H1 (cell line): Measurements from ENCODE around the gene NPTXR. TPM values are rescaled to one million over a fixed set of nuclear protein-coding genes. Genes with fewer than 3 reads are reported as not detected.

Experiments used
- CTCF ChIA-PET: fragments of 300-600 bp; sonication (Branson Sonifier 250); formaldehyde crosslinking; loops from one replicate; lab custom pipeline; 2021; ENCODE audit not compliant: partially characterized antibody; lab: Charles Lee
- POLR2A ChIA-PET: fragments of 300-600 bp; sonication (Branson Sonifier 250); formaldehyde crosslinking; loops from one replicate; lab custom pipeline; 2021; ENCODE audit warnings: inconsistent platforms; ENCODE audit not compliant: partially characterized antibody; lab: Charles Lee
- DNase-seq, 2 experiments: peaks; one replicate each; pipeline versions ENCODE4 v3.0.0 to v3.0.0-alpha.2; 2010 to 2022; ENCODE audit warnings: low spot score in 2 of 2, low read depth in 1 of 2, mixed read lengths in 1 of 2
- FAIRE-seq: peaks from 2 replicates; lab custom pipeline; 2011; peaks lifted over from hg19 to GRCh38; lab: Jason Lieb, UNC
- H2AFZ ChIP-seq: 2 replicates; pipeline ENCODE4 v1.8.1; 2012; ENCODE audit warnings: low read length, inconsistent platforms
- H2AK5ac ChIP-seq: 2 replicates; pipeline ENCODE4 v1.6.1; 2013; ENCODE audit warnings: low read depth, low read length
- H2BK120ac ChIP-seq: replicated peaks from 2 replicates; pipeline ENCODE3; 2013; ENCODE audit warnings: low read depth, low read length, inconsistent platforms
- H2BK12ac ChIP-seq: 2 replicates; pipeline ENCODE4 v1.6.1; 2013; ENCODE audit warnings: low read depth, low read length
- H2BK15ac ChIP-seq: 2 replicates; pipeline ENCODE4 v1.6.1; 2013; ENCODE audit warnings: low read length
- H2BK20ac ChIP-seq: 2 replicates; pipeline ENCODE4 v1.6.1; 2013; ENCODE audit warnings: low read length
- H2BK5ac ChIP-seq: 2 replicates; pipeline ENCODE4 v1.6.1; 2013; ENCODE audit warnings: low read depth, low read length
- H3K14ac ChIP-seq: 2 replicates; pipeline ENCODE4 v1.6.1; 2013; ENCODE audit warnings: inconsistent platforms; ENCODE audit not compliant: insufficient read length
- H3K18ac ChIP-seq: 2 replicates; pipeline ENCODE4 v1.6.1; 2013; ENCODE audit warnings: low read length; ENCODE audit errors: extremely low read depth
- H3K23ac ChIP-seq: 2 replicates; pipeline ENCODE4 v1.6.1; 2013; ENCODE audit warnings: inconsistent platforms; ENCODE audit not compliant: insufficient read length
- H3K23me2 ChIP-seq: 2 replicates; pipeline ENCODE4 v1.6.1; 2013; ENCODE audit warnings: low read depth, low read length
- H3K27ac ChIP-seq: 2 replicates; pipeline ENCODE4 v1.6.1; 2011; ENCODE audit warnings: low read depth, low read length, inconsistent platforms
- H3K27me3 ChIP-seq, 4 experiments: replicated peaks in 1 of 4; 1 replicate in 1 of 4; 2 replicates in 3 of 4; pipeline versions ENCODE4 v1.6.1 to v1.8.1; 2011 to 2013; ENCODE audit warnings: low read length in 3 of 4, mild to moderate bottlenecking in 3 of 4, inconsistent platforms in 2 of 4, mixed read lengths in 2 of 4, moderate library complexity in 1 of 4; ENCODE audit not compliant: control insufficient read depth in 3 of 4, insufficient read depth in 3 of 4; ENCODE audit errors: extremely low read depth in 1 of 4
- H3K36me3 ChIP-seq, 4 experiments: 2 replicates each; pipeline versions ENCODE4 v1.6.1 to v1.8.1; 2011 to 2013; ENCODE audit warnings: mild to moderate bottlenecking in 4 of 4, low read length in 3 of 4, moderate library complexity in 2 of 4, control low read depth in 1 of 4, inconsistent platforms in 1 of 4; ENCODE audit not compliant: insufficient read depth in 4 of 4, control insufficient read depth in 2 of 4
- H3K4ac ChIP-seq: replicated peaks from 2 replicates; pipeline ENCODE3; 2013; ENCODE audit warnings: low read length, low read depth, mixed read lengths, inconsistent platforms; ENCODE audit not compliant: insufficient read length
- H3K4me1 ChIP-seq, 4 experiments: replicated peaks in 1 of 4; 1 replicate in 1 of 4; 2 replicates in 3 of 4; pipeline versions ENCODE4 v1.6.1 to v1.8.1; 2011 to 2013; ENCODE audit warnings: low read length in 3 of 4, inconsistent platforms in 2 of 4, mixed read lengths in 1 of 4; ENCODE audit not compliant: insufficient read depth in 4 of 4, control insufficient read depth in 3 of 4
- H3K4me2 ChIP-seq, 2 experiments: 2 replicates each; pipeline versions ENCODE4 v1.6.1 to v1.8.1; 2011 to 2013; ENCODE audit warnings: low read depth in 2 of 2, low read length in 2 of 2, control low read depth in 1 of 2, inconsistent platforms in 1 of 2, mild to moderate bottlenecking in 1 of 2; ENCODE audit not compliant: insufficient read depth in 1 of 2
- H3K4me3 ChIP-seq, 4 experiments: fragments of 200-600, 300-600 bp in 1 of 4; sonication (generic), shearing (Covaris generic), sonication (Bioruptor Twin) in 1 of 4; 2 replicates each; pipeline versions ENCODE4 v1.5.1 to v1.8.1; 2011 to 2016; ENCODE audit warnings: low read length in 4 of 4, low read depth in 3 of 4, control low read depth in 2 of 4, inconsistent platforms in 2 of 4, mild to moderate bottlenecking in 2 of 4, mixed read lengths in 1 of 4, moderate library complexity in 1 of 4; ENCODE audit not compliant: insufficient read depth in 2 of 4; ENCODE audit errors: extremely low read depth in 1 of 4
- H3K56ac ChIP-seq: replicated peaks from 2 replicates; pipeline ENCODE3; 2013; ENCODE audit warnings: low read depth, mild to moderate bottlenecking, mixed read lengths, low read length, inconsistent platforms; ENCODE audit not compliant: insufficient read length
- H3K79me1 ChIP-seq: 2 replicates; pipeline ENCODE4 v1.6.1; 2013; ENCODE audit warnings: low read depth, low read length, control low read depth
- H3K79me2 ChIP-seq, 2 experiments: 2 replicates each; pipeline versions ENCODE4 v1.6.1 to v1.8.1; 2012 to 2013; ENCODE audit warnings: low read length in 2 of 2, mild to moderate bottlenecking in 2 of 2, inconsistent platforms in 1 of 2; ENCODE audit not compliant: insufficient read depth in 2 of 2, control insufficient read depth in 1 of 2
- H3K9ac ChIP-seq, 4 experiments: replicated peaks in 1 of 4; 1 replicate in 1 of 4; 2 replicates in 3 of 4; pipeline versions ENCODE4 v1.6.1 to v1.8.1; 2011 to 2013; ENCODE audit warnings: low read depth in 3 of 4, low read length in 3 of 4, control low read depth in 2 of 4, mild to moderate bottlenecking in 2 of 4, moderate library complexity in 2 of 4, inconsistent platforms in 1 of 4; ENCODE audit errors: extremely low read depth in 1 of 4
- H3K9me3 ChIP-seq, 2 experiments: 2 replicates each; pipeline versions ENCODE4 v1.6.1 to v1.8.1; 2012 to 2013; ENCODE audit warnings: mild to moderate bottlenecking in 2 of 2, moderate library complexity in 2 of 2, control low read depth in 1 of 2, inconsistent platforms in 1 of 2, low read depth in 1 of 2, low read length in 1 of 2, mixed read lengths in 1 of 2; ENCODE audit not compliant: insufficient read depth in 2 of 2
- H4K20me1 ChIP-seq, 2 experiments: replicated peaks in 1 of 2; 2 replicates each; pipeline versions ENCODE3 to v1.8.1; 2011 to 2013; ENCODE audit warnings: inconsistent platforms in 2 of 2, low read length in 2 of 2, mild to moderate bottlenecking in 1 of 2; ENCODE audit not compliant: insufficient read depth in 2 of 2, control insufficient read depth in 1 of 2
- H4K5ac ChIP-seq: 2 replicates; pipeline ENCODE4 v1.6.1; 2013; ENCODE audit warnings: low read length, low read depth, mixed read lengths, inconsistent platforms; ENCODE audit not compliant: insufficient read length
- H4K8ac ChIP-seq: 2 replicates; pipeline ENCODE4 v1.8.0; 2013; ENCODE audit warnings: mild to moderate bottlenecking, moderate library complexity, low read length, inconsistent platforms; ENCODE audit not compliant: insufficient read depth; ENCODE audit errors: extremely low read depth
- H4K91ac ChIP-seq: replicated peaks from 2 replicates; pipeline ENCODE3; 2013; ENCODE audit warnings: low read length, mixed read lengths, inconsistent platforms; ENCODE audit not compliant: insufficient read length
- CEBPB ChIP-seq: IDR thresholded peaks from 2 replicates; pipeline ENCODE4 v1.6.1; 2012; ENCODE audit warnings: low read depth, low read length
- HDAC2 ChIP-seq, 2 experiments: fragments of 300-600 bp in 1 of 2; sonication (generic) in 1 of 2; IDR thresholded peaks; 2 replicates each; pipeline ENCODE4 v1.6.1; 2011 to 2012; ENCODE audit warnings: low read depth in 2 of 2, low read length in 2 of 2, mild to moderate bottlenecking in 2 of 2, moderate library complexity in 2 of 2, borderline replicate concordance in 1 of 2, inconsistent platforms in 1 of 2
- HDAC6 ChIP-seq: IDR thresholded peaks from one replicate; pipeline ENCODE4 v1.7.1; 2012; ENCODE audit warnings: low read depth, mild to moderate bottlenecking, inconsistent platforms, low read length, moderate library complexity
- JUN ChIP-seq: IDR thresholded peaks from 2 replicates; pipeline ENCODE4 v1.6.1; 2011; ENCODE audit warnings: low read depth, mild to moderate bottlenecking, improper control_type of control experiment, low read length
- JUND ChIP-seq: IDR thresholded peaks from 2 replicates; pipeline ENCODE4 v1.6.1; 2011; ENCODE audit warnings: mild to moderate bottlenecking, improper control_type of control experiment, low read length
- KDM1A ChIP-seq: fragments of 200-600, 300-600 bp; sonication (generic); IDR thresholded peaks from 2 replicates; pipeline ENCODE4 v1.7.1; 2016; ENCODE audit warnings: mild to moderate bottlenecking, low read length, borderline replicate concordance
- MAFK ChIP-seq: IDR thresholded peaks from 2 replicates; pipeline ENCODE4 v1.6.1; 2012; ENCODE audit warnings: low read depth, mild to moderate bottlenecking, improper control_type of control experiment, low read length
- PHF8 ChIP-seq: fragments of 200-600 bp; sonication (generic); conservative IDR thresholded peaks from 2 replicates; pipeline ENCODE4 v1.7.1; 2012; ENCODE audit warnings: low read depth, mild to moderate bottlenecking, inconsistent platforms, low read length, moderate library complexity
- RAD21 ChIP-seq, 2 experiments: IDR thresholded peaks in 1 of 2; conservative IDR thresholded peaks in 1 of 2; 2 replicates each; pipeline ENCODE4 v1.6.1; 2011; ENCODE audit warnings: low read depth in 2 of 2, low read length in 2 of 2, improper control_type of control experiment in 1 of 2, inconsistent platforms in 1 of 2, mild to moderate bottlenecking in 1 of 2, moderate library complexity in 1 of 2
- RNF2 ChIP-seq: fragments of 200-900, 300-1000 bp; sonication (generic); IDR thresholded peaks from 2 replicates; pipeline ENCODE4 v1.7.1; 2016; ENCODE audit warnings: borderline replicate concordance, low read depth, mild to moderate bottlenecking, antibody characterized with exemption, low read length; ENCODE audit not compliant: poor library complexity, severe bottlenecking; ENCODE audit errors: missing control alignments
- WGBS, 2 experiments: shearing (Covaris generic) in 1 of 2; methylation state at CpG; one replicate each; pipeline versions ENCODE4 v1.1.6 to v1.1.7; 2013 to 2015; ENCODE audit warnings: low lambda C conversion rate in 2 of 2, mixed read lengths in 2 of 2, inconsistent platforms in 1 of 2, low coverage in 1 of 2, missing lambda C conversion rate in 1 of 2; ENCODE audit not compliant: insufficient replicate concordance in 2 of 2, insufficient coverage in 1 of 2, insufficient read length in 1 of 2; ENCODE audit errors: extremely low coverage in 1 of 2, missing lambda C conversion rate in 1 of 2; 5-methylcytosine and 5-hydroxymethylcytosine counted together
- polyA plus RNA-seq, 7 experiments: library from polyadenylated mRNA; depleted of rRNA in 3 of 7; stranded (reverse) in 5 of 7; unstranded in 2 of 7; fragments of >200 nt in 5 of 7; fragments of 200-250 nt in 2 of 7; gene quantifications; 1 replicate in 5 of 7; 2 replicates in 1 of 7; 4 replicates in 1 of 7; pipeline versions ENCODE4 v1.2.1 to v1.2.3, GENCODE V29; 2011 to 2013; ENCODE audit warnings: missing spikeins in 2 of 7, mixed read lengths in 2 of 7
- total RNA-seq: library from RNA; stranded (reverse); fragmentation: NEBNext Ultra II Directional; extraction: Animal tissue kit (Norgen Biotek cat#: 25700); gene quantifications from 2 replicates; pipeline ENCODE4 v1.2.1, GENCODE V29; 2021
- TF ChIP-seq, protein P1 (sequence below): IDR thresholded peaks from 2 replicates; pipeline ENCODE4 v1.6.1; 2012; ENCODE audit warnings: low read length, inconsistent platforms

Gene NPTXR
- total and polyA plus RNA-seq, 2 of the 8 experiments (the other 6 are each of a cell fraction or from before 2014, with no cell fraction given), result 3.7 to 6.4 TPM

DNA sequence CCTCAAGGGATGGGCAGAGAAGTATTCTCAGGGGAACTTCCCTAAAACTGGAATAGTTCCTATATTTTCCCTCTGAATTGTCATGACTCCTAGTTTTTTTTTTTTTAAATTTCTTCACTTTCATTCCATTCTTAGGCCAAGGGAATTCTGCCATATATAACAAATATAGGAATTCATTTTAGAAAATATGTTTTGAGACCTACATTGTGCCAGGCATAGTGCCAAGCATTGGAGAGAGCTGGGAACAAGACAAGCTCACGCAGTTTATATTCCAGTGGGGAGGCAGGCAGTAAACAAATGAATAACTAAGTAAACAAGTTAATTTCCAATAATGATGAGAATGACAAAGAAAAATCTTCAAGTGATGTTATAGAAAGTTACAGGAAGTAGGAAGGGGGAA lies 2.6 kb upstream of the NPTXR start:
- no peak overlapping the region for H3K4ac ChIP-seq
- FAIRE-seq, result no peak
- H4K5ac ChIP-seq, result no peak overlapping the region
- no peak for TF ChIP-seq RAD21 (IDR thresholded peaks at IDR 0.05 in 1 of 2, conservative IDR thresholded peaks at IDR 0.05 in 1 of 2; ENCODE audit: low read depth in 2 of 2, low read length in 2 of 2)
- TF ChIP-seq PHF8, result no peak
- no peak for TF ChIP-seq HDAC6
- TF ChIP-seq, protein P1, sequence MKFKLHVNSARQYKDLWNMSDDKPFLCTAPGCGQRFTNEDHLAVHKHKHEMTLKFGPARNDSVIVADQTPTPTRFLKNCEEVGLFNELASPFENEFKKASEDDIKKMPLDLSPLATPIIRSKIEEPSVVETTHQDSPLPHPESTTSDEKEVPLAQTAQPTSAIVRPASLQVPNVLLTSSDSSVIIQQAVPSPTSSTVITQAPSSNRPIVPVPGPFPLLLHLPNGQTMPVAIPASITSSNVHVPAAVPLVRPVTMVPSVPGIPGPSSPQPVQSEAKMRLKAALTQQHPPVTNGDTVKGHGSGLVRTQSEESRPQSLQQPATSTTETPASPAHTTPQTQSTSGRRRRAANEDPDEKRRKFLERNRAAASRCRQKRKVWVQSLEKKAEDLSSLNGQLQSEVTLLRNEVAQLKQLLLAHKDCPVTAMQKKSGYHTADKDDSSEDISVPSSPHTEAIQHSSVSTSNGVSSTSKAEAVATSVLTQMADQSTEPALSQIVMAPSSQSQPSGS, result no peak
- no peak for TF ChIP-seq MAFK
- TF ChIP-seq JUND, result no peak
- no peak for TF ChIP-seq HDAC2 (IDR thresholded peaks at IDR 0.05; ENCODE audit: borderline replicate concordance in 1 of 2, low read depth in 2 of 2, low read length in 2 of 2)
- TF ChIP-seq CEBPB, result no peak
- no peak for TF ChIP-seq KDM1A
- no peak for TF ChIP-seq RNF2
- no peak for TF ChIP-seq JUN

More for the DNA sequence above, 2.6 kb upstream of the NPTXR start:
- Histone ChIP-seq H3K79me2 (no peaks in the 10 kb centered on the region), H3K9me3 (no peaks in the 10 kb centered on the region), H3K23me2 (peaks cover 8% of the 10 kb centered on the region; the same call in 1 of the 2 replicates), H3K18ac (no peak overlapping the region), H3K36me3 (no peaks in the 10 kb centered on the region), H2BK15ac (no peak overlapping the region), H2BK12ac (no peak overlapping the region), H3K27me3 (peaks cover 16 to 39% (median 37%) of the 10 kb centered on the region in 4 experiments), H2BK5ac (no peak overlapping the region), H3K4me2 (no peak overlapping the region), H2AFZ (no peak overlapping the region), H3K9ac (no peak overlapping the region), H3K4me1 (peaks cover 0 to 7% (median 3%) of the 10 kb centered on the region in 4 experiments; a peak in 4 of 7 replicates), H3K14ac (no peak overlapping the region), H3K23ac (no peak overlapping the region), H4K91ac (no peak overlapping the region), H3K79me1 (no peaks in the 10 kb centered on the region), H4K20me1 (peaks cover 0 to 4% of the 10 kb centered on the region in 2 experiments), H3K27ac (no peak overlapping the region), H2BK120ac (no peak overlapping the region), H4K8ac (no peak overlapping the region), H2AK5ac (no peak overlapping the region), H3K56ac (no peak overlapping the region), H2BK20ac (no peak overlapping the region), H3K4me3 (no peak overlapping the region)
- WGBS, 2 experiments, result 85% methylated on average over 1 of the region's 1 CpG; no CpG with 5 or more reads in 1 of the 2 experiments
- POLR2A ChIA-PET, result no interaction called here
- DNase-seq, result no peak
- CTCF ChIA-PET, result interaction anchor here (1.1 to 1.7 kb wide), 3 partner anchors 23 to 80 kb away, joined by 3 to 5 read pairs (median 3); no protein-coding TSS in a partner anchor
